HUES6 (cell line): ENCODE data around the gene AGPS.
"Not testable (repeated sequence)": the region's sequence is repeated elsewhere in the genome, so short reads cannot be mapped to it uniquely, and the experiment has no call there.

Experiments
- H3K27ac ChIP-seq: 2 replicates; pipeline ENCODE4 v1.7.0; 2013; ENCODE audit warnings: low read depth, mild to moderate bottlenecking, low read length, inconsistent platforms
- H3K27me3 ChIP-seq: 2 replicates; pipeline ENCODE4 v1.6.1; 2013; ENCODE audit warnings: low read length; ENCODE audit not compliant: control insufficient read depth, insufficient read depth
- H3K36me3 ChIP-seq: 2 replicates; pipeline ENCODE4 v1.6.1; 2013; ENCODE audit warnings: low read length; ENCODE audit not compliant: control insufficient read depth, insufficient read depth
- H3K4me1 ChIP-seq: 2 replicates; pipeline ENCODE4 v1.6.1; 2013; ENCODE audit warnings: low read length; ENCODE audit not compliant: control insufficient read depth, insufficient read depth
- H3K4me3 ChIP-seq: 2 replicates; pipeline ENCODE4 v1.5.1; 2013; ENCODE audit warnings: low read depth, low read length
- H3K9ac ChIP-seq: one replicate; pipeline ENCODE4 v1.6.1; 2013; ENCODE audit warnings: mild to moderate bottlenecking, low read length
- H3K9me3 ChIP-seq: 2 replicates; pipeline ENCODE4 v1.6.1; 2013; ENCODE audit warnings: low read depth, low read length; ENCODE audit not compliant: control insufficient read depth, insufficient read depth

Gene AGPS

GRCh38 chr2:177392373-177393202 lies at the start of gene AGPS:
Gene AGPS (plus strand): TSS chr2:177392773. CDS start chr2:177392790, 17 bp downstream.
- H3K4me3 ChIP-seq, result peak within 1 kb of the TSS; percentile 98
- H3K9me3 ChIP-seq, result no peaks in the 10 kb centered on the region
- peak within 1 kb of the TSS; percentile 89 for H3K9ac ChIP-seq
- H3K27ac ChIP-seq, result peak within 1 kb of the TSS; percentile 85
- H3K27me3 ChIP-seq, result no peaks in the 10 kb centered on the region
- peaks cover 27% of the 10 kb centered on the region for H3K4me1 ChIP-seq
- H3K36me3 ChIP-seq, result no peaks in the 10 kb centered on the region

- no peak overlapping the region for H3K4me3 ChIP-seq
Observed at GRCh38 chr2:177343773-177344172, 48.8 kb upstream of the AGPS start.

GRCh38 chr2:177344316-177344715 lies 48.3 kb upstream of the AGPS start:
- Histone ChIP-seq H3K4me3 (no peak overlapping the region), H3K9ac (no peak overlapping the region)

More at GRCh38 chr2:177343773-177344172, 48.8 kb upstream of the AGPS start:
- no peaks in the 10 kb centered on the region for H3K27me3 ChIP-seq
- no peak overlapping the region for H3K27ac ChIP-seq
- no peaks in the 10 kb centered on the region for H3K4me1 ChIP-seq
- H3K9me3 ChIP-seq, result no peaks in the 10 kb centered on the region
- no peak overlapping the region for H3K9ac ChIP-seq
- H3K36me3 ChIP-seq, result no peaks in the 10 kb centered on the region

GRCh38 chr2:177346192-177346591 lies 46.4 kb upstream of the AGPS start:
- no peak overlapping the region for H3K27ac ChIP-seq
- no peaks in the 10 kb centered on the region for H3K27me3 ChIP-seq
- no peak overlapping the region for H3K4me3 ChIP-seq
- H3K4me1 ChIP-seq, result no peaks in the 10 kb centered on the region
- H3K36me3 ChIP-seq, result no peaks in the 10 kb centered on the region
- H3K9me3 ChIP-seq, result no peaks in the 10 kb centered on the region
- no peak overlapping the region for H3K9ac ChIP-seq

More at GRCh38 chr2:177344316-177344715, 48.3 kb upstream of the AGPS start:
- Histone ChIP-seq H3K9me3 (no peaks in the 10 kb centered on the region), H3K4me1 (no peaks in the 10 kb centered on the region), H3K27ac (no peak overlapping the region), H3K36me3 (no peaks in the 10 kb centered on the region), H3K27me3 (no peaks in the 10 kb centered on the region)

- no peaks in the 10 kb centered on the region for H3K9me3 ChIP-seq
- no peak overlapping the region for H3K9ac ChIP-seq
- no peak overlapping the region for H3K4me3 ChIP-seq
- no peaks in the 10 kb centered on the region for H3K36me3 ChIP-seq
- H3K27ac ChIP-seq, result no peak overlapping the region
- H3K27me3 ChIP-seq, result no peaks in the 10 kb centered on the region
- H3K4me1 ChIP-seq, result no peaks in the 10 kb centered on the region
Observed at GRCh38 chr2:177347570-177347969, 45.0 kb upstream of the AGPS start.

- Histone ChIP-seq H3K4me1 (no peaks in the 10 kb centered on the region), H3K27me3 (no peaks in the 10 kb centered on the region), H3K9me3 (no peaks in the 10 kb centered on the region), H3K4me3 (no peak overlapping the region), H3K36me3 (no peaks in the 10 kb centered on the region), H3K27ac (no peak overlapping the region), H3K9ac (no peak overlapping the region)
Observed at GRCh38 chr2:177348118-177348654, 44.4 kb upstream of the AGPS start.

- H3K27ac ChIP-seq, result no peak overlapping the region
Observed at GRCh38 chr2:177348733-177349693, 43.6 kb upstream of the AGPS start.

GRCh38 chr2:177350624-177351023 lies 41.9 kb upstream of the AGPS start:
- H3K27me3 ChIP-seq, H3K4me3 ChIP-seq, H3K27ac ChIP-seq, H3K4me1 ChIP-seq, H3K9ac ChIP-seq, H3K36me3 ChIP-seq, H3K9me3 ChIP-seq: not testable (repeated sequence)

More at GRCh38 chr2:177348733-177349693, 43.6 kb upstream of the AGPS start:
- no peaks in the 10 kb centered on the region for H3K27me3 ChIP-seq
- no peaks in the 10 kb centered on the region for H3K4me1 ChIP-seq
- H3K4me3 ChIP-seq, result no peak overlapping the region
- no peaks in the 10 kb centered on the region for H3K36me3 ChIP-seq
- H3K9ac ChIP-seq, result no peak overlapping the region
- H3K9me3 ChIP-seq, result no peaks in the 10 kb centered on the region

- not testable (repeated sequence) for H3K4me1 ChIP-seq, H3K27ac ChIP-seq, H3K27me3 ChIP-seq, H3K9me3 ChIP-seq, H3K36me3 ChIP-seq, H3K4me3 ChIP-seq, H3K9ac ChIP-seq
Observed at GRCh38 chr2:177351121-177351520, 41.5 kb upstream of the AGPS start.

- Histone ChIP-seq H3K27ac (no peak overlapping the region), H3K9me3 (no peaks in the 10 kb centered on the region), H3K4me3 (no peak overlapping the region), H3K36me3 (no peaks in the 10 kb centered on the region), H3K27me3 (no peaks in the 10 kb centered on the region), H3K4me1 (no peaks in the 10 kb centered on the region), H3K9ac (no peak overlapping the region)
Observed at GRCh38 chr2:177352441-177353186, 40.0 kb upstream of the AGPS start.
